AG09319 (cell line): ENCODE measurements around the gene ELMOD1.

Source experiments
- DNase-seq: peaks from one replicate; pipeline ENCODE4 v3.0.0-alpha.2; 2010; ENCODE audit warnings: low read depth; ENCODE audit errors: extremely low read depth
- CTCF ChIP-seq: IDR thresholded peaks from 2 replicates; pipeline ENCODE4 v1.5.1; 2011; ENCODE audit warnings: low read depth, mild to moderate bottlenecking, inconsistent platforms, low read length, moderate library complexity

Gene ELMOD1

GRCh38 chr11:107676336-107677057, 85.5 kb downstream of the ELMOD1 start:
- DNase-seq = no peak
- TF ChIP-seq CTCF = no peak

- TF ChIP-seq CTCF = no peak
- no peak for DNase-seq
Measured at GRCh38 chr11:107677924-107678631, 87.1 kb downstream of the ELMOD1 start.

DNA sequence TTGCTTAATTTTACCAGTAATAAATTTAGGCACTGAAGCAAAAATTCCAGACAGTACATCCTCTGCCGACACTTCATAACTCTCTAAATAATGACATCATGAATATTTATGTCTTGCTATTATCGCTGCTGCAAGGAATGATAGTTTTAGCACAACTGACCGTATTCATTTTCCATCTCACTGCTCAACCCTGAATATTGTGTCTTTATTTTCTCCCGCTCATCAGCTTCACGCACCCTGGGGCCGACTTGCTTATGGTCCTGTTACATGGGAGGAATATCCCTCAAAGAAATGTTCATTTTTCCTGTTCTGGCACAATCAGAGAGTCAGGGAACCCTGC, 87.7 kb downstream of the ELMOD1 start:
- TF ChIP-seq CTCF = no peak
- no peak for DNase-seq

- no peak for DNase-seq
Measured at GRCh38 chr11:107679255-107680024, 88.5 kb downstream of the ELMOD1 start.

DNA sequence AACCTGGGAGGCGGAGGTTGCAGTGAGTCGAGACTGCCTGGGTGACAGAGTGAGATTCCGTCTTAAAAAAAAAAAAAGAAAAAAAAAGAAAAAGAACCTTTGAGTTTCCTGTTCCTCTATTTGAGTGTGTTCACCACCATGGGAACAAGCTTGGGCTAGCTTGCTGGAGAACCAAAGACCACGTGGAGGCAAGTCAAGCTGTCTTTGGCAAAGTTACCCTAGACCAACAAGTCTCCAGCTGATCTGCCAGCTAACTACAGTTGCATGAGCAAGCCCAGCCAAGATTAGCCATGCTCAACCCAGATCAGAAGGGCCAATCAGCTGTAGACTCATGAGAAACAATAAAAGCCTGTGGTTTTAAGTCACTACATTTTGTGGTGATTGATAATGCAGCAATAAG, 91.2 kb downstream of the ELMOD1 start:
- DNase-seq = no peak
- TF ChIP-seq CTCF = no peak

More at GRCh38 chr11:107679255-107680024, 88.5 kb downstream of the ELMOD1 start:
- no peak for TF ChIP-seq CTCF

- no peak for TF ChIP-seq CTCF
- no peak for DNase-seq
Measured at GRCh38 chr11:107682572-107682971, 91.6 kb downstream of the ELMOD1 start.

GRCh38 chr11:107683061-107683460, 92.1 kb downstream of the ELMOD1 start:
- DNase-seq = no peak
- no peak for TF ChIP-seq CTCF
